K562 (cell line): Measurements from ENCODE around the gene MSH4. TPM values are rescaled to one million over a fixed set of nuclear protein-coding genes. Genes with fewer than 3 reads are reported as not detected.

Source experiments
- ATAC-seq: fragments of 200-7000 bp; cut with Tn5 transposase; 3 replicates; pipeline ENCODE4 v1.9.1; 2020; ENCODE audit warnings: moderate library complexity
- BruUV-seq: library from RNA; stranded (reverse); fragments of 400-500 nt; replicated peaks from 2 replicates; lab custom pipeline; 2021; lab: Mats Ljungman, UMichigan
- CTCF ChIA-PET: fragments of 300-600 bp; formaldehyde crosslinking; extraction: SDS; loops from one replicate; lab custom pipeline; 2021; ENCODE audit warnings: low intra/inter-chr PET ratio; lab: Yijun Ruan, JAX
- POLR2A ChIA-PET: fragments of 300-600, 350-650 bp; sonication (Branson Sonifier 250); formaldehyde crosslinking; extraction: SDS; loops from one replicate; lab custom pipeline; 2021; ENCODE audit warnings: antibody characterized with exemption, inconsistent platforms; lab: Yijun Ruan, JAX
- DNase-seq, 4 experiments: peaks; one replicate each; pipeline versions ENCODE4 v3.0.0 to v3.0.0-alpha.2; 2011 to 2018; ENCODE audit warnings: low spot score in 3 of 4, mixed read lengths in 3 of 4; ENCODE audit errors: extremely low read depth in 1 of 4
- FAIRE-seq: peaks from 2 replicates; lab custom pipeline; 2011; peaks lifted over from hg19 to GRCh38; lab: Jason Lieb, UNC
- H2AFZ ChIP-seq: 2 replicates; pipeline ENCODE4 v1.6.0; 2011; ENCODE audit warnings: low read depth, low read length, control low read depth, inconsistent platforms
- H3K27ac ChIP-seq: fragments of 200-600 bp; 3 replicates; pipeline ENCODE4 v1.8.0; 2011; ENCODE audit warnings: low read depth, mild to moderate bottlenecking, control low read depth, inconsistent platforms, low read length, moderate library complexity, mixed read lengths; ENCODE audit errors: extremely low read depth
- H3K27me3 ChIP-seq, 2 experiments: fragments of 300-600 bp in 1 of 2; 2 replicates in 1 of 2; 3 replicates in 1 of 2; pipeline versions ENCODE4 v1.6.0 to v1.8.0; 2011; ENCODE audit warnings: inconsistent platforms in 2 of 2, low read length in 2 of 2, mild to moderate bottlenecking in 1 of 2, mixed read lengths in 1 of 2, moderate library complexity in 1 of 2; ENCODE audit not compliant: control insufficient read depth in 2 of 2, insufficient read depth in 2 of 2
- H3K36me3 ChIP-seq: fragments of 300-600 bp; 3 replicates; pipeline ENCODE4 v1.8.0; 2011; ENCODE audit warnings: mild to moderate bottlenecking, low read length, inconsistent platforms; ENCODE audit not compliant: control insufficient read depth, insufficient read depth
- H3K4me1 ChIP-seq, 2 experiments: fragments of 200-600 bp in 1 of 2; replicated peaks in 1 of 2; 2 replicates in 1 of 2; 3 replicates in 1 of 2; pipeline versions ENCODE4 v1.5.1 to v1.8.0; 2011; ENCODE audit warnings: inconsistent platforms in 2 of 2, low read length in 2 of 2, mild to moderate bottlenecking in 1 of 2, mixed read lengths in 1 of 2, moderate library complexity in 1 of 2; ENCODE audit not compliant: control insufficient read depth in 2 of 2, insufficient read depth in 2 of 2
- H3K4me2 ChIP-seq: 2 replicates; pipeline ENCODE4 v1.6.1; 2011; ENCODE audit warnings: low read length, control low read depth, inconsistent platforms, mixed read lengths; ENCODE audit not compliant: insufficient read depth
- H3K4me3 ChIP-seq: fragments of 200-600 bp; sonication (generic), shearing (Covaris generic); 2 replicates; pipeline ENCODE4 v1.5.1; 2016; ENCODE audit warnings: control low read depth, inconsistent platforms
- H3K79me2 ChIP-seq: fragments of 200-600 bp; 3 replicates; pipeline ENCODE4 v1.8.0; 2011; ENCODE audit warnings: low read length, inconsistent platforms; ENCODE audit not compliant: control insufficient read depth, insufficient read depth
- H3K9ac ChIP-seq, 2 experiments: 2 replicates each; pipeline versions ENCODE4 v1.6.0 to v1.6.1; 2011; ENCODE audit warnings: low read depth in 2 of 2, low read length in 2 of 2, control low read depth in 1 of 2, inconsistent platforms in 1 of 2, mild to moderate bottlenecking in 1 of 2, mixed read lengths in 1 of 2; ENCODE audit not compliant: insufficient read depth in 1 of 2
- H3K9me1 ChIP-seq: one replicate; pipeline ENCODE4 v1.6.0; 2011; ENCODE audit warnings: inconsistent platforms, mild to moderate bottlenecking, low read length, moderate library complexity; ENCODE audit not compliant: control insufficient read depth, insufficient read depth
- H3K9me3 ChIP-seq: replicated peaks from 2 replicates; pipeline ENCODE4 v1.5.1; 2011; ENCODE audit warnings: low read depth, low read length, inconsistent platforms; ENCODE audit not compliant: control insufficient read depth, insufficient read depth
- H4K20me1 ChIP-seq: replicated peaks from 2 replicates; pipeline ENCODE4 v1.6.1; 2011; ENCODE audit warnings: low read length, inconsistent platforms, mixed read lengths; ENCODE audit not compliant: control insufficient read depth, insufficient read depth
- CBX3 ChIP-seq, 2 experiments: IDR thresholded peaks; 1 replicate in 1 of 2; 2 replicates in 1 of 2; pipeline ENCODE4 v1.6.1; 2012; ENCODE audit warnings: inconsistent platforms in 2 of 2, low read length in 2 of 2, borderline replicate concordance in 1 of 2, control low read depth in 1 of 2
- FIP1L1 ChIP-seq: fragments of 200-400 bp; formaldehyde crosslinking; IDR thresholded peaks from 2 replicates; pipeline ENCODE4 v1.6.1; 2018; ENCODE audit warnings: mild to moderate bottlenecking, low read depth, low read length; ENCODE audit not compliant: poor library complexity, severe bottlenecking
- HNRNPUL1 ChIP-seq: fragments of 200-400 bp; formaldehyde crosslinking; IDR thresholded peaks from 2 replicates; pipeline ENCODE4 v1.6.1; 2017; ENCODE audit warnings: low read length
- ILK ChIP-seq: fragments of 450-650 bp; IDR thresholded peaks from 2 replicates; pipeline ENCODE4 v1.6.1; 2016; ENCODE audit warnings: missing genetic modification characterization, low read depth, mild to moderate bottlenecking, missing compliant biosample characterization, moderate library complexity, borderline replicate concordance
- MTA1 ChIP-seq: fragments of 450-650 bp; IDR thresholded peaks from 2 replicates; pipeline ENCODE4 v1.6.1; 2017; ENCODE audit warnings: borderline replicate concordance
- RBM14 ChIP-seq: fragments of 200-400 bp; formaldehyde crosslinking; IDR thresholded peaks from 2 replicates; pipeline ENCODE4 v1.6.1; 2018; ENCODE audit warnings: low read depth, mild to moderate bottlenecking, low read length, moderate library complexity, borderline replicate concordance; ENCODE audit not compliant: insufficient read depth
- SPI1 ChIP-seq: IDR thresholded peaks from 2 replicates; pipeline ENCODE4 v1.6.1; 2011; ENCODE audit warnings: low read depth, low read length, control low read depth, borderline replicate concordance
- ZNF668 ChIP-seq: fragments of 250-450 bp; sonication (Bioruptor Pico); IDR thresholded peaks from 2 replicates; pipeline ENCODE4 v1.8.0; 2022; ENCODE audit warnings: mild to moderate bottlenecking, inconsistent platforms
- WGBS: fragments of 100-300 bp; shearing (Covaris generic); methylation state at CpG from one replicate; pipeline ENCODE4 v1.1.6; 2016; ENCODE audit warnings: low coverage, mixed read lengths; ENCODE audit not compliant: insufficient coverage; ENCODE audit errors: missing lambda C conversion rate; 5-methylcytosine and 5-hydroxymethylcytosine counted together
- in situ Hi-C: fragments of 300-500 bp; cut with MboI; formaldehyde crosslinking; loops from 4 replicates; pipeline ENCODE4 v1.15.0; 2018; ENCODE audit warnings: inconsistent platforms, mixed read lengths
- intact Hi-C: fragments of 100-400 bp; cut with micrococcal nuclease; formaldehyde crosslinking; loops from 2 replicates; pipeline ENCODE4 v1.14.2; 2022
- polyA plus RNA-seq, 8 experiments: library from polyadenylated mRNA; depleted of rRNA in 4 of 8; stranded (reverse) in 5 of 8; unstranded in 3 of 8; fragments of >200 nt; fragmentation: Nextera tagmentation in 2 of 8; fragmentation: Illumina TruSeq in 1 of 8; extraction: Ambion mirVana in 2 of 8; extraction: Trizol in 1 of 8; gene quantifications; 2 replicates each; pipeline versions ENCODE4 v1.2.1 to v1.2.3, GENCODE V29; 2011 to 2014; ENCODE audit warnings: inconsistent platforms in 1 of 8, missing spikeins in 1 of 8
- total RNA-seq, 7 experiments: library from RNA; depleted of rRNA in 6 of 7; stranded (reverse); fragments of >200 nt in 6 of 7; fragmentation: Illumina TruSeq in 2 of 7; extraction: Trizol in 2 of 7; gene quantifications; 2 replicates each; pipeline versions ENCODE4 v1.2.1 to v1.2.3, GENCODE V29; 2011 to 2021; ENCODE audit warnings: low replicate concordance in 1 of 7

MSH4 gene
- total and polyA plus RNA-seq, 9 of the 15 experiments (the other 6 are each of a cell fraction or from before 2014, with no cell fraction given), result 0.04 to 0.18 (median 0.12) TPM; not detected in 4

GRCh38 chr1:75932304-75932703 lies 135.6 kb downstream of the MSH4 start, which contains the start of gene ASB17:
Gene ASB17, minus strand, starts transcription at chr1:75932404. Its CDS starts 113 bp downstream, at chr1:75932291.
- Histone ChIP-seq H3K4me1 (no peaks in the 10 kb centered on the region), H3K9me1 (no peaks in the 10 kb centered on the region), H3K79me2 (no peaks in the 10 kb centered on the region), H3K4me2 (no peak within 1 kb of the TSS), H3K27me3 (no peaks in the 10 kb centered on the region), H3K27ac (no peak within 1 kb of the TSS), H4K20me1 (no peaks in the 10 kb centered on the region), H3K9me3 (no peaks in the 10 kb centered on the region), H3K4me3 (no peak within 1 kb of the TSS), H3K36me3 (no peaks in the 10 kb centered on the region), H2AFZ (no peak within 1 kb of the TSS), H3K9ac (no peak within 1 kb of the TSS)
- in situ Hi-C loops (no loop called here), intact Hi-C loops (no loop called here)
- DNase-seq (no peak), FAIRE-seq (no peak), ATAC-seq (no peak)
- ChIA-PET CTCF (no interaction called here), POLR2A (no interaction called here)
- TF ChIP-seq RBM14 (no peak), CBX3 (IDR thresholded peaks at IDR 0.05; ENCODE audit: borderline replicate concordance in 1 of 2, low read length in 2 of 2) (no peak), FIP1L1 (no peak), MTA1 (no peak), SPI1 (no peak), HNRNPUL1 (no peak), ZNF668 (no peak), ILK (tag) (no peak)
- 0% methylated on average over 1 of the region's 1 CpG for WGBS
- BruUV-seq, result no TSS peak
